Endodermal cell (in vitro differentiated cells): ENCODE measurements around the gene TAMALIN. TPM values are rescaled to one million over a fixed set of nuclear protein-coding genes. Genes with fewer than 3 reads are reported as not detected.
A peak's percentile ranks its signal among the peaks of the same experiment; 100 is the strongest.

Experiments used
- DNase-seq: peaks from one replicate; pipeline ENCODE4 v3.0.0-alpha.2; 2017
- H3K27ac ChIP-seq: 2 replicates; pipeline ENCODE4 v1.5.1; 2013; ENCODE audit warnings: mild to moderate bottlenecking, low read depth, low read length, moderate library complexity
- H3K27me3 ChIP-seq: 2 replicates; pipeline ENCODE4 v1.6.1; 2013; ENCODE audit warnings: mild to moderate bottlenecking, low read length, moderate library complexity; ENCODE audit not compliant: insufficient read depth, control insufficient read depth, poor library complexity, severe bottlenecking
- H3K36me3 ChIP-seq: 2 replicates; pipeline ENCODE4 v1.7.0; 2013; ENCODE audit warnings: mild to moderate bottlenecking, low read length, moderate library complexity; ENCODE audit not compliant: control insufficient read depth, insufficient read depth
- H3K4me1 ChIP-seq: one replicate; pipeline ENCODE4 v1.7.0; 2013; ENCODE audit warnings: low read length; ENCODE audit not compliant: control insufficient read depth, insufficient read depth
- H3K4me3 ChIP-seq: 2 replicates; pipeline ENCODE4 v1.5.1; 2013; ENCODE audit warnings: mild to moderate bottlenecking, low read length, moderate library complexity
- H3K9ac ChIP-seq: 2 replicates; pipeline ENCODE4 v1.6.1; 2013; ENCODE audit warnings: mild to moderate bottlenecking, low read length, moderate library complexity; ENCODE audit not compliant: poor library complexity, severe bottlenecking; ENCODE audit errors: extremely low read depth
- H3K9me3 ChIP-seq: 2 replicates; pipeline ENCODE4 v1.6.1; 2013; ENCODE audit warnings: mild to moderate bottlenecking, low read length, moderate library complexity; ENCODE audit not compliant: control insufficient read depth
- H3K27ac Mint-ChIP-seq: 2 replicates; pipeline ENCODE4 v1.8.0; 2020; ENCODE audit warnings: mixed read lengths
- H3K27me3 Mint-ChIP-seq: 2 replicates; pipeline ENCODE4 v1.8.0; 2021; ENCODE audit warnings: mild to moderate bottlenecking, mixed read lengths; ENCODE audit not compliant: insufficient read depth
- H3K36me3 Mint-ChIP-seq: 2 replicates; pipeline ENCODE4 v1.8.0; 2020; ENCODE audit warnings: low read depth, mixed read lengths
- H3K4me1 Mint-ChIP-seq: 2 replicates; pipeline ENCODE4 v1.8.0; 2020; ENCODE audit warnings: mixed read lengths
- H3K4me3 Mint-ChIP-seq: 2 replicates; pipeline ENCODE4 v1.8.0; 2020; ENCODE audit warnings: mild to moderate bottlenecking, moderate library complexity, mixed read lengths
- H3K9me3 Mint-ChIP-seq: 2 replicates; pipeline ENCODE4 v1.8.0; 2020; ENCODE audit warnings: mild to moderate bottlenecking, mixed read lengths
- CTCF ChIP-seq: fragments of 200-600 bp; sonication (generic); conservative IDR thresholded peaks from 2 replicates; pipeline ENCODE4 v1.5.0; 2021; ENCODE audit warnings: antibody characterized with exemption, mild to moderate bottlenecking
- WGBS, 2 experiments: methylation state at CpG; one replicate each; pipeline versions ENCODE4 v1.1.5 to v1.1.7; 2013; ENCODE audit warnings: missing lambda C conversion rate in 2 of 2, mixed read lengths in 1 of 2; ENCODE audit not compliant: insufficient coverage in 1 of 2, insufficient read length in 1 of 2; 5-methylcytosine and 5-hydroxymethylcytosine counted together
- total RNA-seq, 2 donors: library from RNA; stranded (reverse); fragmentation: NEBNext Ultra II Directional in 1 of 2; extraction: Animal tissue kit (Norgen Biotek cat#: 25700) in 1 of 2; gene quantifications; 2 replicates in 1 of 2; 3 replicates in 1 of 2; pipeline ENCODE4 v1.2.1, GENCODE V29; 2021

TAMALIN gene
- total RNA-seq, 2 donors from 2014 or later: 4.4 to 9.1 TPM

GRCh38 chr12:52003591-52003990 is 3.2 kb upstream of the TAMALIN start:
- DNase-seq: no peak
- WGBS, 2 experiments: 84 to 98% methylated on average over 5 to 6 of the region's 6 CpGs
- Histone ChIP-seq H3K36me3 (peaks cover 18% of the 10 kb centered on the region), H3K27ac (no peak overlapping the region), H3K9me3 (no peaks in the 10 kb centered on the region), H3K27me3 (peaks cover 42% of the 10 kb centered on the region), H3K4me3 (no peak overlapping the region), H3K4me1 (no peaks in the 10 kb centered on the region), H3K9ac (no peak overlapping the region)
- Mint-ChIP-seq H3K27me3 (peaks cover 44% of the 10 kb centered on the region), H3K27ac (no peak overlapping the region), H3K4me1 (peaks cover 7% of the 10 kb centered on the region), H3K4me3 (no peak overlapping the region), H3K9me3 (no peaks in the 10 kb centered on the region), H3K36me3 (peaks cover 26% of the 10 kb centered on the region)
- TF ChIP-seq CTCF: no peak

- no peaks in the 10 kb centered on the region for H3K9me3 ChIP-seq
- peaks cover 7% of the 10 kb centered on the region for H3K4me1 Mint-ChIP-seq
- no peak overlapping the region for H3K4me3 Mint-ChIP-seq
- peaks cover 14% of the 10 kb centered on the region for H3K36me3 ChIP-seq
- H3K27ac ChIP-seq: no peak overlapping the region
- TF ChIP-seq CTCF: peak; percentile 82
- 66 to 87% methylated on average over 3 to 5 of the region's 5 CpGs for WGBS, 2 experiments
- H3K36me3 Mint-ChIP-seq: peaks cover 24% of the 10 kb centered on the region
- no peak overlapping the region for H3K27ac Mint-ChIP-seq
- H3K27me3 Mint-ChIP-seq: peaks cover 47% of the 10 kb centered on the region
- H3K9me3 Mint-ChIP-seq: no peaks in the 10 kb centered on the region
- H3K4me1 ChIP-seq: no peaks in the 10 kb centered on the region
- H3K4me3 ChIP-seq: no peak overlapping the region
- no peak overlapping the region for H3K9ac ChIP-seq
- DNase-seq: peak; percentile 93
- H3K27me3 ChIP-seq: peaks cover 47% of the 10 kb centered on the region
Measured at GRCh38 chr12:52004042-52004648, 2.6 kb upstream of the TAMALIN start.

GRCh38 chr12:52005218-52005902 is 1.4 kb upstream of the TAMALIN start:
- no peak overlapping the region for H3K4me3 Mint-ChIP-seq
- Histone ChIP-seq H3K4me1 (peaks cover 4% of the 10 kb centered on the region), H3K27ac (no peak overlapping the region), H3K36me3 (peaks cover 2% of the 10 kb centered on the region), H3K9ac (no peak overlapping the region), H3K27me3 (peaks cover 50% of the 10 kb centered on the region), H3K4me3 (no peak overlapping the region), H3K9me3 (no peaks in the 10 kb centered on the region)
- H3K36me3 Mint-ChIP-seq: peaks cover 13% of the 10 kb centered on the region
- WGBS, 2 experiments: 89 to 95% methylated on average over 6 to 9 of the region's 10 CpGs
- no peak for TF ChIP-seq CTCF
- peaks cover 51% of the 10 kb centered on the region for H3K27me3 Mint-ChIP-seq
- no peak for DNase-seq
- H3K27ac Mint-ChIP-seq: no peak overlapping the region
- H3K4me1 Mint-ChIP-seq: peaks cover 11% of the 10 kb centered on the region
- no peaks in the 10 kb centered on the region for H3K9me3 Mint-ChIP-seq
